Measurements from ENCODE around the gene LHPP. TPM values are rescaled to one million over a fixed set of nuclear protein-coding genes. Genes with fewer than 3 reads are reported as not detected.

LHPP gene
- total RNA-seq, 1 experiment from 2014 or later, result 6.6 TPM

DNA sequence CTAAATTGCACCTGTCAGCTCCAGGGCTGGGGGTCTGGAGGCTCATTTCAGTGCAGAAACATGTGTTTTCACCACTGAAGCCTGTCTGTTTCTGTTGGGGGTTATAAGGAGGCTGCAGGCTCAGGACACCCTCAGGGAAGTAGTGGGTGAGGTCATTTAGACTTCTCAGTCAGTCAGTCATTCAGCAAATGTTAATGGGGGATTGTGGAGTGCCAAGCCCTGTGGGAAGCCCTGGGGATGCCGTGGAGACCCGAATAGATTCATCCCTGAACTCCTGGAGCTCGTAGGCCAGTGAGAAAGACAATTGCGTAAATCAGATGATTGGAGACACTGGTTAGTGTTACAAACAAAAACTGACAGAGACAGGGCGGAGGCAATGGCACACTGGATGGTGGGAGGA, 19.2 kb downstream of the LHPP start:
- no peak for DNase-seq
- H4K20me1 ChIP-seq (ENCODE audit: low read length), result no peaks in the 10 kb centered on the region
- TF ChIP-seq, protein P1, sequence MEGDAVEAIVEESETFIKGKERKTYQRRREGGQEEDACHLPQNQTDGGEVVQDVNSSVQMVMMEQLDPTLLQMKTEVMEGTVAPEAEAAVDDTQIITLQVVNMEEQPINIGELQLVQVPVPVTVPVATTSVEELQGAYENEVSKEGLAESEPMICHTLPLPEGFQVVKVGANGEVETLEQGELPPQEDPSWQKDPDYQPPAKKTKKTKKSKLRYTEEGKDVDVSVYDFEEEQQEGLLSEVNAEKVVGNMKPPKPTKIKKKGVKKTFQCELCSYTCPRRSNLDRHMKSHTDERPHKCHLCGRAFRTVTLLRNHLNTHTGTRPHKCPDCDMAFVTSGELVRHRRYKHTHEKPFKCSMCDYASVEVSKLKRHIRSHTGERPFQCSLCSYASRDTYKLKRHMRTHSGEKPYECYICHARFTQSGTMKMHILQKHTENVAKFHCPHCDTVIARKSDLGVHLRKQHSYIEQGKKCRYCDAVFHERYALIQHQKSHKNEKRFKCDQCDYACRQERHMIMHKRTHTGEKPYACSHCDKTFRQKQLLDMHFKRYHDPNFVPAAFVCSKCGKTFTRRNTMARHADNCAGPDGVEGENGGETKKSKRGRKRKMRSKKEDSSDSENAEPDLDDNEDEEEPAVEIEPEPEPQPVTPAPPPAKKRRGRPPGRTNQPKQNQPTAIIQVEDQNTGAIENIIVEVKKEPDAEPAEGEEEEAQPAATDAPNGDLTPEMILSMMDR (conservative IDR thresholded peaks at IDR 0.05; ENCODE audit: low read depth, low read length), result no peak
- TF ChIP-seq EZH2phosphoT487 (IDR thresholded peaks at IDR 0.05; ENCODE audit: borderline replicate concordance, low read length) (no peak), EZH2 (IDR thresholded peaks at IDR 0.05; ENCODE audit: low read length, unreplicated experiment) (no peak)
- H3K36me3 ChIP-seq (ENCODE audit: low read depth, low read length), result no peaks in the 10 kb centered on the region
- H2AFZ ChIP-seq (ENCODE audit: low read length), result no peak overlapping the region
- intact Hi-C loops (cut with micrococcal nuclease), result no loop called here
- H3K9me3 ChIP-seq (ENCODE audit: low read length), result no peaks in the 10 kb centered on the region
- H3K79me2 ChIP-seq (ENCODE audit: low read length), result no peaks in the 10 kb centered on the region
- no peak overlapping the region for H3K9ac ChIP-seq (ENCODE audit: low read length)
- no peaks in the 10 kb centered on the region for H3K4me1 ChIP-seq (ENCODE audit: insufficient read depth, low read length)
- no peaks in the 10 kb centered on the region for H3K27me3 ChIP-seq (ENCODE audit: low read length)
- no peak for ATAC-seq
- no peak overlapping the region for H3K4me3 ChIP-seq (ENCODE audit: low read length)
- no peak overlapping the region for H3K27ac ChIP-seq (ENCODE audit: low read length)
- no TSS peak for BruUV-seq (replicated peaks)
- CTCF ChIA-PET, result no interaction called here
- no peaks in the 10 kb centered on the region for H3F3A ChIP-seq (ENCODE audit: low read length, unreplicated experiment)
- POLR2A ChIA-PET (ENCODE audit: unreplicated experiment), result no interaction called here
- H3K9me2 ChIP-seq (replicated peaks; ENCODE audit: low read length), result no peaks in the 10 kb centered on the region
- no peak overlapping the region for H3K4me2 ChIP-seq (ENCODE audit: low read length)

DNA sequence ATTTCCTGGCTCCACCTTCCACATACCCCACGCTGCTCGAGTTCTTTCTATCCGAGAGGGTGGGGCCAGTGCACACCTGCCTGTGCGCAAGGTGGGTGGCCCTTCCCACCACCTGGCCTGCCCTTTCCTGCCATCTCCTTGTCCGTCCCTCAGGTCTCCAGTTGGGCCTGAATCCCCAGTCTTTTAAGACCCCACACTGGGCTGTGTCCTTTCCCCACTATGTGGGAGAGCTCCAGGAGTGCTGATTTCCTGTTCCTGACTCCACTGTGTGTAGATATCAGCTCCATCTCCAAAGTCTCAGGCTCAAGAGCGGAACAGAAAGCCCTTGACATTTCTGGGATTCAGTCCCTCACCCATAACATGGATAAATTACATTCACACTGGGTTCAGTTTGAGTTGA, 20.1 kb downstream of the LHPP start:
- Histone ChIP-seq H3K27me3 (ENCODE audit: low read length) (no peaks in the 10 kb centered on the region), H3K79me2 (ENCODE audit: low read length) (no peaks in the 10 kb centered on the region), H2AFZ (ENCODE audit: low read length) (no peak overlapping the region), H3K27ac (ENCODE audit: low read length) (no peak overlapping the region), H3K9me3 (ENCODE audit: low read length) (no peaks in the 10 kb centered on the region), H3K36me3 (ENCODE audit: low read depth, low read length) (no peaks in the 10 kb centered on the region), H3K9me2 (replicated peaks; ENCODE audit: low read length) (no peaks in the 10 kb centered on the region), H3F3A (ENCODE audit: low read length, unreplicated experiment) (no peaks in the 10 kb centered on the region), H3K4me2 (ENCODE audit: low read length) (no peak overlapping the region), H3K9ac (ENCODE audit: low read length) (no peak overlapping the region), H4K20me1 (ENCODE audit: low read length) (no peaks in the 10 kb centered on the region), H3K4me3 (ENCODE audit: low read length) (no peak overlapping the region), H3K4me1 (ENCODE audit: insufficient read depth, low read length) (no peaks in the 10 kb centered on the region)
- BruUV-seq (replicated peaks), result no TSS peak
- CTCF ChIA-PET, result no interaction called here
- DNase-seq (no peak), ATAC-seq (no peak)
- TF ChIP-seq EZH2 (IDR thresholded peaks at IDR 0.05; ENCODE audit: low read length, unreplicated experiment) (no peak), EZH2phosphoT487 (IDR thresholded peaks at IDR 0.05; ENCODE audit: borderline replicate concordance, low read length) (no peak)
- TF ChIP-seq, protein P1 (conservative IDR thresholded peaks at IDR 0.05; ENCODE audit: low read depth, low read length), result no peak
- POLR2A ChIA-PET (ENCODE audit: unreplicated experiment), result no interaction called here
- intact Hi-C loops (cut with micrococcal nuclease), result no loop called here

DNA sequence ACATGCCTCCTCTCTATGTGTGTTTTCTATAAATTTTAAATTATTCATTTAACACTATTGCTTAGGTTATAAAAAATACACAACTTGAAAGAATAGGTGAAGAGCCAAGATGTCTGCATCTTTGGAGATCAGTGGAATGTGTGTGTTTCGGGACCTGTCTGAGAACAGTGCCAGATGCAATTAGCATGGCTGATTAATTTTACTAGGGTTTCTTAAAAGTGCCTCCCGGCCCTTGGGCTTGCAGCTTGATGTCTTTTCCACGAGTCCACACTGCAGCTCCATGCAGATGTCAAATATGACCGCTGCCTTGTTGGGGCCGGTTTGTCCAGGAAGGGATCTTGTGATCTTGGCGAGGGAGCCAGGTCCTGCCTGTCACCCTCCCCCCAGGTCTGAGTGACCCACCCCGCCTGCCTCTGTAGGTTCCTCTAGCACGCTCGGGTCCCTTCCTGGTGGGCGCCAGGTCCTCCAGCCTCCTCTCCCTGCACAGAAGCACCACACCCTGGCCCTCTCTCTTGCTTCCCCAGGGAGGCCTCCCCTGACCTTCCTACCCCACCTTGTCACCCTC, 20.7 kb downstream of the LHPP start:
- H3F3A ChIP-seq (ENCODE audit: low read length, unreplicated experiment), result no peaks in the 10 kb centered on the region
- no peak overlapping the region for H2AFZ ChIP-seq (ENCODE audit: low read length)
- H3K9ac ChIP-seq (ENCODE audit: low read length), result no peak overlapping the region
- no peak for DNase-seq
- H3K27me3 ChIP-seq (ENCODE audit: low read length), result no peaks in the 10 kb centered on the region
- CTCF ChIA-PET, result no interaction called here
- no peaks in the 10 kb centered on the region for H3K79me2 ChIP-seq (ENCODE audit: low read length)
- no peaks in the 10 kb centered on the region for H3K9me2 ChIP-seq (replicated peaks; ENCODE audit: low read length)
- TF ChIP-seq, protein P1 (conservative IDR thresholded peaks at IDR 0.05; ENCODE audit: low read depth, low read length), result no peak
- TF ChIP-seq EZH2phosphoT487 (IDR thresholded peaks at IDR 0.05; ENCODE audit: borderline replicate concordance, low read length) (no peak), EZH2 (IDR thresholded peaks at IDR 0.05; ENCODE audit: low read length, unreplicated experiment) (no peak)
- POLR2A ChIA-PET (ENCODE audit: unreplicated experiment), result no interaction called here
- H3K4me1 ChIP-seq (ENCODE audit: insufficient read depth, low read length), result no peaks in the 10 kb centered on the region
- intact Hi-C loops (cut with micrococcal nuclease), result no loop called here
- no peak overlapping the region for H3K27ac ChIP-seq (ENCODE audit: low read length)
- no peak overlapping the region for H3K4me3 ChIP-seq (ENCODE audit: low read length)
- no peaks in the 10 kb centered on the region for H3K36me3 ChIP-seq (ENCODE audit: low read depth, low read length)
- no peaks in the 10 kb centered on the region for H3K9me3 ChIP-seq (ENCODE audit: low read length)
- H3K4me2 ChIP-seq (ENCODE audit: low read length), result no peak overlapping the region
- no peaks in the 10 kb centered on the region for H4K20me1 ChIP-seq (ENCODE audit: low read length)
- no TSS peak for BruUV-seq (replicated peaks)
- ATAC-seq, result no peak
